ENCODE measurements around the gene TAF4B.
A peak's percentile ranks its signal among the peaks of the same experiment; 100 is the strongest.

The TAF4B gene

DNA sequence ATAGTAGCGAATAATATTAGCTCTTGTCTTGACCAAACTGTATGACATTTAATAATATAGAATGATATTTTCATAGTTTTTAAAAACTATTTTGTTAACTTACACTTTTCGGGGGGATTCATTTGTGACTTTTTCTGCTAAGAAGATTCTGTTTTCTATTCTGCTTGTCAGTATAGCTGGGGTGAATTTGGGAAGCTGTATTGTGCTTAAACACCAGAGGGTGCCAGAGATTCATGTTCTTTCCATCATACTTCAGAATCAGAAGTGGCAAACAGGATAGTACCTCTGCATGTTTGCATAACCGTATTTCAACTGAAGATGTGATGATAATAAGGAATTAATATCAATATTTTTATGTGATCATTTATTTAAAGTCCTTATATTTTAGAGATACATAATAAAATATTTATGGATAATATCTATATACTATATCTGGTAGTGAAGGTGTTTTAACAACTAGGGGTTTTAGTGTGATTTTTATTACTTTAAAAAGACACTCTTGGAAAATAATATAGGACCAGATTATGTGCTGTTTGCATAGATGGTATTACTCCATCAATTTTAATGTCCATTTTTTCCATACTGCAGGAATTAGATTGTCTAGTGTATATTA, 81.0 kb downstream of the TAF4B start:
- peak; percentile 55 for DNase-seq (ENCODE audit: low read depth)

DNA sequence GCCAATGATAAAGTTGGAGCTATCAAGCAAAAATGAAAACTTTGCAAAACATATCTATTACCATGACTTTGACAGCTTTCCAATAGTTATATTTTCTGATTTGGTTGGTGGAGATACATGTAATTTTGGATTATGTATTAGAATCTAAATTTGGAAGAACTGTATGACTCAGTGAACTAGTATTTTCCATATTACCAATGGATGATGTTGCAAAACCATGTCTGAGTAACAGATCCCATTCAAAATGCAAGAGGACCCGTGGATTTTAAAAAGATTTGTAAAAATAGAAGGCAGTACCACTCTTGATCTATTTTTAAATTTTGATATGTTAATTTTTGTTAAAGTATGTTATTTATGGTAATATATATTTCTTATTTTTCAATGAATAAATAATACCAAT, 83.0 kb downstream of the TAF4B start:
- no peak for DNase-seq (ENCODE audit: low read depth)
- H3K4me3 ChIP-seq (ENCODE audit: low read depth, low read length): no peak overlapping the region
- TF ChIP-seq, protein P1, sequence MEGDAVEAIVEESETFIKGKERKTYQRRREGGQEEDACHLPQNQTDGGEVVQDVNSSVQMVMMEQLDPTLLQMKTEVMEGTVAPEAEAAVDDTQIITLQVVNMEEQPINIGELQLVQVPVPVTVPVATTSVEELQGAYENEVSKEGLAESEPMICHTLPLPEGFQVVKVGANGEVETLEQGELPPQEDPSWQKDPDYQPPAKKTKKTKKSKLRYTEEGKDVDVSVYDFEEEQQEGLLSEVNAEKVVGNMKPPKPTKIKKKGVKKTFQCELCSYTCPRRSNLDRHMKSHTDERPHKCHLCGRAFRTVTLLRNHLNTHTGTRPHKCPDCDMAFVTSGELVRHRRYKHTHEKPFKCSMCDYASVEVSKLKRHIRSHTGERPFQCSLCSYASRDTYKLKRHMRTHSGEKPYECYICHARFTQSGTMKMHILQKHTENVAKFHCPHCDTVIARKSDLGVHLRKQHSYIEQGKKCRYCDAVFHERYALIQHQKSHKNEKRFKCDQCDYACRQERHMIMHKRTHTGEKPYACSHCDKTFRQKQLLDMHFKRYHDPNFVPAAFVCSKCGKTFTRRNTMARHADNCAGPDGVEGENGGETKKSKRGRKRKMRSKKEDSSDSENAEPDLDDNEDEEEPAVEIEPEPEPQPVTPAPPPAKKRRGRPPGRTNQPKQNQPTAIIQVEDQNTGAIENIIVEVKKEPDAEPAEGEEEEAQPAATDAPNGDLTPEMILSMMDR (IDR thresholded peaks at IDR 0.05; ENCODE audit: control insufficient read depth, extremely low read depth, insufficient read depth): no peak

More for the DNA sequence above, 81.0 kb downstream of the TAF4B start:
- TF ChIP-seq, protein P1 (IDR thresholded peaks at IDR 0.05; ENCODE audit: control insufficient read depth, extremely low read depth, insufficient read depth): peak; percentile 72
- H3K4me3 ChIP-seq (ENCODE audit: low read depth, low read length): no peak overlapping the region

DNA sequence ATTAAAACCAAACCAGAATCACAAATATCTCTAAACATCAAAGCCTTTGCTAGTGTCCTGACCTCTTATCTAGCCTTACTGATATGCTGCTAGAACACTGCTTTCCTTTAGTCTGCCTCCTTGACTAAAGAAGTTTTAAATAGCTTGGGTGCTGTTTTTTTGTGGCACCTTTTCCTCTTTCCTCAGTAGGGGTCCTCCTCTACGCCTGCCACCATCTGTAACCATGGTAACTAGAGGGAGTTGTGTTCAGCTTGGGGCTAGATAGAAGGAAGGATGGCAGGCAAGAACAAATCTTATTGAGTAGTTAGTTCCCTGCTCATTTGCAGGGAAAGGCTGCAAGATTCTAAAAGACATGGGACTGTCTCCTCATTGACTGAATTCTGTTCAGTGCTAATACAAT, 86.0 kb downstream of the TAF4B start:
- H3K4me3 ChIP-seq (ENCODE audit: low read depth, low read length): no peak overlapping the region
- TF ChIP-seq, protein P1 (IDR thresholded peaks at IDR 0.05; ENCODE audit: control insufficient read depth, extremely low read depth, insufficient read depth): no peak
- DNase-seq (ENCODE audit: low read depth): no peak

DNA sequence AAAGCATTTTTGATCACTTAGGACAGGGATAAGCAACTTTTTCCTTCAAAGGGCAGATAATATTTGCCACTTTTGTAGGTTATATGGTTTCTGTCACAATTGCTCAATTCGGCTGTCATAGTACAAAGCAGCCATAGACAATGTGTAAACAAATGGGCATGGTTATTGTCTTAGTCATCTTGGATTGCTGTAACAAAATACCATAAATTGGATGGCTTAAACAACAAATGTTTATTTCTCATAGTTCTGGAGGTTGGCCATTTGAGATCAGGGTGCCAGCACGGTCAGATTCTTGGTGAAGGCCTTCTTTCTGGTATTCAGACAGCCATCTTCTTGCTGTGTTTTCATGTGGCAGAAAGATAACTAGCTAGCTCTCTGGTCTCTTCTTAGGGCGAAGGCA, 91.2 kb downstream of the TAF4B start:
- TF ChIP-seq, protein P1 (IDR thresholded peaks at IDR 0.05; ENCODE audit: control insufficient read depth, extremely low read depth, insufficient read depth): no peak
- no peak overlapping the region for H3K4me3 ChIP-seq (ENCODE audit: low read depth, low read length)
- no peak for DNase-seq (ENCODE audit: low read depth)

DNA sequence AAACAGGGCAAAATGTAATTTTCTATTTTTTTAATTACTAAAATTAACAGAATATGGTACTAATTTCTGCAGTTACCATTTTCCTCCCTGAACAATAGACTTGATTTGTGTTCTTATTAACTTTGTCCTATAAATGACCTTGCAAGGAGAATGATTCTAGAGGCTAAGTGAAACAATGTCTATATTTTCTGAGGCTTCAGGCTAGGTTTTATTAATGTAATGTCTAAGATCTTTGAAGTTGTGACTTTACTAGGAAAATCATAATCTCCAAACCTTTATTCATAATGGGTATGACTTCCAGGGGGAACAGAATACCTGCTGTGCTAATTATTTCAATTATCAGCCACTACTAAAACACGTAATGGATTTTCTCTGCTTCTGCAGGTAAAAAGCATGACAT, 94.4 kb downstream of the TAF4B start:
- no peak for DNase-seq (ENCODE audit: low read depth)
- TF ChIP-seq, protein P1 (IDR thresholded peaks at IDR 0.05; ENCODE audit: control insufficient read depth, extremely low read depth, insufficient read depth): no peak
- H3K4me3 ChIP-seq (ENCODE audit: low read depth, low read length): no peak overlapping the region

DNA sequence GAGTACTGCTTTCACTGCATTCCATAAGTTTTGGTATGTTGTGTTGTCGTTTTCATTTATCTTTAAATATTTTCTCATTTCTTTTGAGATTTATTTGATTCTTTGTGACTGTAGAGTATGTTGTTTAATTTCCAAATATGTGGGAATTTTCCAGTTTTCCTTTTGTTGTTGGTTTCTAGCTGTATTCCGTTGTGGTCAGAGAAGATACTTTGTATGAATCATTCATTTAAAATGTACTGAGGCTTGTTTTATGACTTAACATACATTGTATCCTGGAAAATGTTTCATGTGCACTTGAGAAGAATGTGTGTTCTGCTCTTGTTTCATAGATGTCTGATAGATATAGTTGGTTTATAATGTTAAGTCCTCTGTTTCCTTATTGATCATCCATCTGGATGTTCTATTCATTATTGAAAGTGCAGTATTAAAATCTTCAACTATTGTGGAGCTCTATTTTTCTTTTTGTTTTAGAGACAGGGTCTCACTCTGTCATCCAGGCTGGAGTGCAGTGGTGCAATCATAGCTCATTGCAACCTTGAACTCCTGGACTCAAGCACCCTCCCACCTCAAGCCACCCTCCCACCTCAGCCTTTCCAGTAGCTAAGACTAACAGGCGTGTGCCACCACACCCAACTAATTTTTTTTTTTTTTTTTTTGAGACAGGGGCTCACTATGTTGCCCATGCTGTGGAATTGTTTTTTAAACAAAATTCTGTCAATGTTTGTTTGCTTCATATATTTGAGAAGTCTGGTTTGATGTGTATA, 96.8 kb downstream of the TAF4B start:
- H3K4me3 ChIP-seq (ENCODE audit: low read depth, low read length): no peak overlapping the region
- no peak for DNase-seq (ENCODE audit: low read depth)
- TF ChIP-seq, protein P1 (IDR thresholded peaks at IDR 0.05; ENCODE audit: control insufficient read depth, extremely low read depth, insufficient read depth): no peak

Measured in LNCaP clone FGC (cell line).